Measurements from ENCODE around the gene MYH15.

Gene MYH15

GRCh38 chr3:108407886-108408285 is 102.5 kb downstream of the MYH15 start:
- no peak for FAIRE-seq

GRCh38 chr3:108406661-108407206 is 103.7 kb downstream of the MYH15 start:
- peak; percentile 18 for DNase-seq (ENCODE audit: insufficient read length, low spot score)
- FAIRE-seq, result peak; percentile 99
- no peak for TF ChIP-seq POLR2A (IDR thresholded peaks at IDR 0.05; ENCODE audit: low read depth, low read length)

More at GRCh38 chr3:108407886-108408285, 102.5 kb downstream of the MYH15 start:
- TF ChIP-seq POLR2A (IDR thresholded peaks at IDR 0.05; ENCODE audit: low read depth, low read length), result no peak
- no peak for DNase-seq (ENCODE audit: insufficient read length, low spot score)

GRCh38 chr3:108406063-108406660 is 104.2 kb downstream of the MYH15 start:
- FAIRE-seq (no peak), DNase-seq (ENCODE audit: insufficient read length, low spot score) (no peak)
- TF ChIP-seq POLR2A (IDR thresholded peaks at IDR 0.05; ENCODE audit: low read depth, low read length), result no peak

- DNase-seq (ENCODE audit: insufficient read length, low spot score), result no peak
- no peak for FAIRE-seq
- TF ChIP-seq POLR2A (IDR thresholded peaks at IDR 0.05; ENCODE audit: low read depth, low read length), result no peak
Observed at GRCh38 chr3:108404368-108404767, 106.0 kb downstream of the MYH15 start.

GRCh38 chr3:108403686-108404345 is 106.6 kb downstream of the MYH15 start:
- DNase-seq (ENCODE audit: insufficient read length, low spot score) (no peak), FAIRE-seq (no peak)
- no peak for TF ChIP-seq POLR2A (IDR thresholded peaks at IDR 0.05; ENCODE audit: low read depth, low read length)

- FAIRE-seq, result no peak
- no peak for TF ChIP-seq POLR2A (IDR thresholded peaks at IDR 0.05; ENCODE audit: low read depth, low read length)
- DNase-seq (ENCODE audit: insufficient read length, low spot score), result no peak
Observed at GRCh38 chr3:108403198-108403597, 107.2 kb downstream of the MYH15 start.

- DNase-seq (ENCODE audit: insufficient read length, low spot score) (no peak), FAIRE-seq (no peak)
- no peak for TF ChIP-seq POLR2A (IDR thresholded peaks at IDR 0.05; ENCODE audit: low read depth, low read length)
Observed at GRCh38 chr3:108401836-108402235, 108.6 kb downstream of the MYH15 start.

GRCh38 chr3:108398510-108398909 is 111.9 kb downstream of the MYH15 start:
- FAIRE-seq, result no peak
- no peak for TF ChIP-seq POLR2A (IDR thresholded peaks at IDR 0.05; ENCODE audit: low read depth, low read length)
- DNase-seq (ENCODE audit: insufficient read length, low spot score), result no peak

- FAIRE-seq, result no peak
- no peak for DNase-seq (ENCODE audit: insufficient read length, low spot score)
Observed at GRCh38 chr3:108396336-108396735, 114.1 kb downstream of the MYH15 start.

GRCh38 chr3:108394563-108394962 is 115.8 kb downstream of the MYH15 start:
- DNase-seq (ENCODE audit: insufficient read length, low spot score), result no peak
- no peak for FAIRE-seq
- TF ChIP-seq POLR2A (IDR thresholded peaks at IDR 0.05; ENCODE audit: low read depth, low read length), result no peak

More at GRCh38 chr3:108396336-108396735, 114.1 kb downstream of the MYH15 start:
- TF ChIP-seq POLR2A (IDR thresholded peaks at IDR 0.05; ENCODE audit: low read depth, low read length), result no peak

- FAIRE-seq (no peak), DNase-seq (ENCODE audit: insufficient read length, low spot score) (no peak)
- TF ChIP-seq POLR2A (IDR thresholded peaks at IDR 0.05; ENCODE audit: low read depth, low read length), result no peak
Observed at GRCh38 chr3:108394016-108394415, 116.4 kb downstream of the MYH15 start.

- no peak for TF ChIP-seq POLR2A (IDR thresholded peaks at IDR 0.05; ENCODE audit: low read depth, low read length)
- FAIRE-seq, result no peak
- DNase-seq (ENCODE audit: insufficient read length, low spot score), result no peak
Observed at GRCh38 chr3:108393128-108393900, 117.1 kb downstream of the MYH15 start.

- TF ChIP-seq POLR2A (IDR thresholded peaks at IDR 0.05; ENCODE audit: low read depth, low read length), result no peak
- no peak for FAIRE-seq
- DNase-seq (ENCODE audit: insufficient read length, low spot score), result no peak
Observed at GRCh38 chr3:108391917-108392593, 118.3 kb downstream of the MYH15 start.

GRCh38 chr3:108389372-108389771 is 121.0 kb downstream of the MYH15 start:
- no peak for FAIRE-seq
- no peak for DNase-seq (ENCODE audit: insufficient read length, low spot score)
- no peak for TF ChIP-seq POLR2A (IDR thresholded peaks at IDR 0.05; ENCODE audit: low read depth, low read length)

Data from H54 (cell line).